ENCODE results near the gene VANGL1. TPM values are rescaled to one million over a fixed set of nuclear protein-coding genes. Genes with fewer than 3 reads are reported as not detected.

VANGL1 gene
- 1 to 10 TPM; 7.6 to 8.6 TPM for total RNA-seq

- POLR2A ChIA-PET = interaction anchor here (1.5 to 1.6 kb wide), 3 partner anchors 18 to 379 kb away, joined by 3 to 4 read pairs (median 4); no protein-coding TSS in a partner anchor
- peaks cover 2% of the 10 kb centered on the region for H3K36me3 Mint-ChIP-seq
- peak within 1 kb of the TSS; percentile 89 for H3K4me3 Mint-ChIP-seq
- peak; percentile 84 for DNase-seq
- peaks cover 13% of the 10 kb centered on the region for H3K27me3 Mint-ChIP-seq
- peak; percentile 90 for ATAC-seq (ENCODE audit: low read depth)
- peak within 1 kb of the TSS; percentile 83 for H3K27ac Mint-ChIP-seq
- H3K9me3 Mint-ChIP-seq = peaks cover 10% of the 10 kb centered on the region
- H3K4me1 Mint-ChIP-seq = peaks cover 14% of the 10 kb centered on the region
Measured at GRCh38 chr1:115641762-115642167, at the start of gene VANGL1. VANGL1 (plus strand) TSS chr1:115641970; CDS start chr1:115651414, 9,444 bp downstream.

GRCh38 chr1:115592264-115592663 lies 49.5 kb upstream of the VANGL1 start:
- H3K27me3 Mint-ChIP-seq = no peaks in the 10 kb centered on the region
- no peaks in the 10 kb centered on the region for H3K36me3 Mint-ChIP-seq
- no peak for ATAC-seq (ENCODE audit: low read depth)
- H3K4me3 Mint-ChIP-seq = no peak overlapping the region
- POLR2A ChIA-PET = no interaction called here
- H3K27ac Mint-ChIP-seq = no peak overlapping the region
- H3K4me1 Mint-ChIP-seq = no peaks in the 10 kb centered on the region
- H3K9me3 Mint-ChIP-seq = peaks cover 1% of the 10 kb centered on the region
- DNase-seq = no peak

GRCh38 chr1:115593365-115594259 lies 48.2 kb upstream of the VANGL1 start:
- H3K4me3 Mint-ChIP-seq = no peak overlapping the region
- ATAC-seq (ENCODE audit: low read depth) = no peak
- no peaks in the 10 kb centered on the region for H3K27me3 Mint-ChIP-seq
- H3K4me1 Mint-ChIP-seq = no peaks in the 10 kb centered on the region
- H3K36me3 Mint-ChIP-seq = no peaks in the 10 kb centered on the region
- no peak for DNase-seq
- H3K9me3 Mint-ChIP-seq = no peaks in the 10 kb centered on the region
- no peak overlapping the region for H3K27ac Mint-ChIP-seq
- POLR2A ChIA-PET = interaction anchor here (0.6 kb wide), 1 partner anchor 8 kb away, joined by 3 read pairs; no protein-coding TSS in a partner anchor

GRCh38 chr1:115594600-115594999 lies 47.2 kb upstream of the VANGL1 start:
- DNase-seq (no peak), ATAC-seq (ENCODE audit: low read depth) (no peak)
- no peaks in the 10 kb centered on the region for H3K9me3 Mint-ChIP-seq
- H3K27ac Mint-ChIP-seq = no peak overlapping the region
- POLR2A ChIA-PET = no interaction called here
- no peaks in the 10 kb centered on the region for H3K36me3 Mint-ChIP-seq
- H3K4me3 Mint-ChIP-seq = no peak overlapping the region
- no peaks in the 10 kb centered on the region for H3K27me3 Mint-ChIP-seq
- no peaks in the 10 kb centered on the region for H3K4me1 Mint-ChIP-seq

GRCh38 chr1:115595279-115596079 lies 46.3 kb upstream of the VANGL1 start:
- DNase-seq (peak; percentile 68), ATAC-seq (ENCODE audit: low read depth) (peak; percentile 36)
- H3K4me1 Mint-ChIP-seq = no peaks in the 10 kb centered on the region
- H3K36me3 Mint-ChIP-seq = no peaks in the 10 kb centered on the region
- H3K4me3 Mint-ChIP-seq = no peak overlapping the region
- POLR2A ChIA-PET = no interaction called here
- no peaks in the 10 kb centered on the region for H3K9me3 Mint-ChIP-seq
- H3K27me3 Mint-ChIP-seq = peaks cover under 1% of the 10 kb centered on the region
- H3K27ac Mint-ChIP-seq = no peak overlapping the region

- H3K27me3 Mint-ChIP-seq = peaks cover 3% of the 10 kb centered on the region
- POLR2A ChIA-PET = no interaction called here
- DNase-seq = no peak
Measured at GRCh38 chr1:115596080-115596780, 45.5 kb upstream of the VANGL1 start.

GRCh38 chr1:115604508-115604907 lies 37.3 kb upstream of the VANGL1 start:
- peaks cover 2% of the 10 kb centered on the region for H3K4me1 Mint-ChIP-seq
- H3K27me3 Mint-ChIP-seq = peaks cover 9% of the 10 kb centered on the region
- H3K4me3 Mint-ChIP-seq = no peak overlapping the region
- DNase-seq (no peak), ATAC-seq (ENCODE audit: low read depth) (no peak)
- H3K36me3 Mint-ChIP-seq = no peaks in the 10 kb centered on the region
- H3K9me3 Mint-ChIP-seq = no peaks in the 10 kb centered on the region
- H3K27ac Mint-ChIP-seq = no peak overlapping the region
- POLR2A ChIA-PET = no interaction called here

More at GRCh38 chr1:115596080-115596780, 45.5 kb upstream of the VANGL1 start:
- no peak overlapping the region for H3K4me3 Mint-ChIP-seq
- no peaks in the 10 kb centered on the region for H3K36me3 Mint-ChIP-seq
- H3K27ac Mint-ChIP-seq = no peak overlapping the region
- ATAC-seq (ENCODE audit: low read depth) = no peak
- H3K9me3 Mint-ChIP-seq = no peaks in the 10 kb centered on the region
- no peaks in the 10 kb centered on the region for H3K4me1 Mint-ChIP-seq

- DNase-seq = no peak
- POLR2A ChIA-PET = no interaction called here
- ATAC-seq (ENCODE audit: low read depth) = no peak
- no peak overlapping the region for H3K27ac Mint-ChIP-seq
- H3K4me3 Mint-ChIP-seq = no peak overlapping the region
- peaks cover 2% of the 10 kb centered on the region for H3K4me1 Mint-ChIP-seq
- H3K9me3 Mint-ChIP-seq = no peaks in the 10 kb centered on the region
- peaks cover 5% of the 10 kb centered on the region for H3K27me3 Mint-ChIP-seq
- H3K36me3 Mint-ChIP-seq = no peaks in the 10 kb centered on the region
Measured at GRCh38 chr1:115606305-115606704, 35.5 kb upstream of the VANGL1 start.

GRCh38 chr1:115609021-115609420 lies 32.7 kb upstream of the VANGL1 start:
- Mint-ChIP-seq H3K9me3 (no peaks in the 10 kb centered on the region), H3K27ac (no peak overlapping the region), H3K4me3 (no peak overlapping the region), H3K36me3 (no peaks in the 10 kb centered on the region), H3K4me1 (peaks cover 2% of the 10 kb centered on the region), H3K27me3 (peaks cover 5% of the 10 kb centered on the region)
- ATAC-seq (ENCODE audit: low read depth) = no peak
- DNase-seq = no peak
- POLR2A ChIA-PET = no interaction called here

GRCh38 chr1:115613767-115614166 lies 28.0 kb upstream of the VANGL1 start:
- H3K36me3 Mint-ChIP-seq = no peaks in the 10 kb centered on the region
- H3K27me3 Mint-ChIP-seq = peaks cover 4% of the 10 kb centered on the region
- no peaks in the 10 kb centered on the region for H3K4me1 Mint-ChIP-seq
- no peak overlapping the region for H3K4me3 Mint-ChIP-seq
- H3K9me3 Mint-ChIP-seq = peaks cover 4% of the 10 kb centered on the region
- POLR2A ChIA-PET = no interaction called here
- no peak for ATAC-seq (ENCODE audit: low read depth)
- DNase-seq = no peak
- H3K27ac Mint-ChIP-seq = no peak overlapping the region

- H3K36me3 Mint-ChIP-seq = peaks cover 5% of the 10 kb centered on the region
- H3K4me1 Mint-ChIP-seq = no peaks in the 10 kb centered on the region
- H3K4me3 Mint-ChIP-seq = no peak overlapping the region
- H3K27ac Mint-ChIP-seq = no peak overlapping the region
- ATAC-seq (ENCODE audit: low read depth) (no peak), DNase-seq (no peak)
- POLR2A ChIA-PET = no interaction called here
- peaks cover 11% of the 10 kb centered on the region for H3K9me3 Mint-ChIP-seq
- H3K27me3 Mint-ChIP-seq = peaks cover 12% of the 10 kb centered on the region
Measured at GRCh38 chr1:115620453-115620852, 21.3 kb upstream of the VANGL1 start.

GRCh38 chr1:115620950-115621349 lies 20.8 kb upstream of the VANGL1 start:
- no peak for ATAC-seq (ENCODE audit: low read depth)
- POLR2A ChIA-PET = no interaction called here

GRCh38 chr1:115624859-115625258 lies 16.9 kb upstream of the VANGL1 start:
- POLR2A ChIA-PET = no interaction called here
- Mint-ChIP-seq H3K27me3 (peaks cover 13% of the 10 kb centered on the region), H3K4me3 (no peak overlapping the region), H3K4me1 (no peaks in the 10 kb centered on the region), H3K9me3 (peaks cover 9% of the 10 kb centered on the region), H3K36me3 (peaks cover 5% of the 10 kb centered on the region), H3K27ac (no peak overlapping the region)
- ATAC-seq (ENCODE audit: low read depth) = no peak
- DNase-seq = no peak

More at GRCh38 chr1:115620950-115621349, 20.8 kb upstream of the VANGL1 start:
- no peak overlapping the region for H3K4me3 Mint-ChIP-seq
- DNase-seq = no peak
- no peaks in the 10 kb centered on the region for H3K4me1 Mint-ChIP-seq
- H3K36me3 Mint-ChIP-seq = peaks cover 5% of the 10 kb centered on the region
- H3K9me3 Mint-ChIP-seq = peaks cover 11% of the 10 kb centered on the region
- H3K27me3 Mint-ChIP-seq = peaks cover 12% of the 10 kb centered on the region
- H3K27ac Mint-ChIP-seq = no peak overlapping the region

Data from activated naive CD8-positive, alpha-beta T cell treated with anti-CD3 and anti-CD28 coated beads, Interleukin-2, amount 10 ng/mL, durations not matched to agents 7 days and 5 days (primary cell).